ENCODE results near the gene TIMM50.

- TF ChIP-seq, protein P1, sequence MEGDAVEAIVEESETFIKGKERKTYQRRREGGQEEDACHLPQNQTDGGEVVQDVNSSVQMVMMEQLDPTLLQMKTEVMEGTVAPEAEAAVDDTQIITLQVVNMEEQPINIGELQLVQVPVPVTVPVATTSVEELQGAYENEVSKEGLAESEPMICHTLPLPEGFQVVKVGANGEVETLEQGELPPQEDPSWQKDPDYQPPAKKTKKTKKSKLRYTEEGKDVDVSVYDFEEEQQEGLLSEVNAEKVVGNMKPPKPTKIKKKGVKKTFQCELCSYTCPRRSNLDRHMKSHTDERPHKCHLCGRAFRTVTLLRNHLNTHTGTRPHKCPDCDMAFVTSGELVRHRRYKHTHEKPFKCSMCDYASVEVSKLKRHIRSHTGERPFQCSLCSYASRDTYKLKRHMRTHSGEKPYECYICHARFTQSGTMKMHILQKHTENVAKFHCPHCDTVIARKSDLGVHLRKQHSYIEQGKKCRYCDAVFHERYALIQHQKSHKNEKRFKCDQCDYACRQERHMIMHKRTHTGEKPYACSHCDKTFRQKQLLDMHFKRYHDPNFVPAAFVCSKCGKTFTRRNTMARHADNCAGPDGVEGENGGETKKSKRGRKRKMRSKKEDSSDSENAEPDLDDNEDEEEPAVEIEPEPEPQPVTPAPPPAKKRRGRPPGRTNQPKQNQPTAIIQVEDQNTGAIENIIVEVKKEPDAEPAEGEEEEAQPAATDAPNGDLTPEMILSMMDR (IDR thresholded peaks at IDR 0.05) = no peak
- no peak for TF ChIP-seq POLR2A (IDR thresholded peaks at IDR 0.05)
Observed at GRCh38 chr19:39525205-39525604, 44.6 kb downstream of the TIMM50 start.

Measured in tibial nerve (tissue), 3 donors.